A549 (cell line): ENCODE results near the gene SLAIN2. TPM values are rescaled to one million over a fixed set of nuclear protein-coding genes. Genes with fewer than 3 reads are reported as not detected.

ENCODE experiments used
- ATAC-seq, 2 experiments: fragments of 200-7000 bp in 1 of 2; fragments of >200 bp in 1 of 2; cut with Nextera tagmentation in 1 of 2; cut with Tn5 transposase in 1 of 2; 3 replicates each; pipeline versions ENCODE4 v1.8.0 to v1.9.1; 2018 to 2020; ENCODE audit warnings: mild to moderate bottlenecking in 1 of 2, moderate library complexity in 1 of 2
- CTCF ChIA-PET: fragments of 300-600 bp; sonication (Branson Sonifier 250); formaldehyde crosslinking; extraction: SDS; loops from one replicate; lab custom pipeline; 2021; ENCODE audit warnings: antibody characterized with exemption, inconsistent platforms; lab: Yijun Ruan, JAX
- POLR2A ChIA-PET: fragments of 350-600 bp; formaldehyde crosslinking; extraction: SDS; loops from one replicate; lab custom pipeline; 2021; ENCODE audit warnings: antibody characterized with exemption, inconsistent platforms; lab: Yijun Ruan, JAX
- DNase-seq, 2 experiments: peaks; one replicate each; pipeline versions ENCODE4 v3.0.0 to v3.0.0-alpha.2; 2011 to 2016; ENCODE audit warnings: low read depth in 1 of 2, low spot score in 1 of 2
- FAIRE-seq: peaks from 2 replicates; lab custom pipeline; 2011; peaks lifted over from hg19 to GRCh38; lab: Jason Lieb, UNC
- H3K27ac ChIP-seq, 2 experiments: fragments of >200 bp; sonication (Bioruptor Twin); formaldehyde crosslinking; 3 replicates each; pipeline ENCODE4 v1.5.1; 2016 to 2017
- H3K4me1 ChIP-seq: fragments of >200 bp; sonication (Bioruptor Twin); formaldehyde crosslinking; 3 replicates; pipeline ENCODE4 v1.6.1; 2016
- H3K4me2 ChIP-seq: fragments of >200 bp; sonication (Bioruptor Twin); formaldehyde crosslinking; 3 replicates; pipeline ENCODE4 v1.6.1; 2016
- H3K4me3 ChIP-seq: fragments of >200 bp; sonication (Bioruptor Twin); formaldehyde crosslinking; 3 replicates; pipeline ENCODE4 v1.5.1; 2016
- H3K9me3 ChIP-seq: fragments of >200 bp; sonication (Bioruptor Twin); formaldehyde crosslinking; 3 replicates; pipeline ENCODE4 v1.6.1; 2016
- BHLHE40 ChIP-seq: IDR thresholded peaks from 2 replicates; pipeline ENCODE4 v1.6.1; 2012; ENCODE audit warnings: low read depth, low read length, inconsistent platforms
- CBX2 ChIP-seq: fragments of 200-600 bp; sonication (generic); IDR thresholded peaks from 2 replicates; pipeline ENCODE4 v1.6.1; 2016; ENCODE audit warnings: low read depth, mild to moderate bottlenecking, borderline replicate concordance
- CBX8 ChIP-seq: fragments of 200-600 bp; sonication (generic); IDR thresholded peaks from 2 replicates; pipeline ENCODE4 v1.6.1; 2016
- EHF ChIP-seq: fragments of 250-450 bp; sonication (Bioruptor Pico); IDR thresholded peaks from 2 replicates; pipeline ENCODE4 v1.5.0; 2020; ENCODE audit warnings: mild to moderate bottlenecking
- EHMT2 ChIP-seq: fragments of 200-600 bp; sonication (generic); IDR thresholded peaks from 2 replicates; pipeline ENCODE4 v1.6.1; 2016; ENCODE audit warnings: antibody characterized with exemption, low read depth, mild to moderate bottlenecking, moderate library complexity
- EP300 ChIP-seq, 2 experiments: fragments of >200 bp; sonication (Bioruptor Twin); formaldehyde crosslinking; IDR thresholded peaks; 2 replicates in 1 of 2; 3 replicates in 1 of 2; pipeline ENCODE4 v1.6.1; 2016 to 2017
- ESRRA ChIP-seq: fragments of 150-350 bp; IDR thresholded peaks from 2 replicates; pipeline ENCODE4 v1.6.1; 2014; ENCODE audit warnings: mild to moderate bottlenecking, low read length, borderline replicate concordance
- FOSB ChIP-seq: fragments of 250-450 bp; sonication (Bioruptor Pico); IDR thresholded peaks from 2 replicates; pipeline ENCODE4 v1.5.0; 2020; ENCODE audit warnings: mild to moderate bottlenecking, moderate library complexity
- FOSL2 ChIP-seq, 2 experiments: fragments of 450-650 bp in 1 of 2; fragments of >200 bp in 1 of 2; sonication (Bioruptor Twin) in 1 of 2; formaldehyde crosslinking; IDR thresholded peaks; 2 replicates each; pipeline versions ENCODE4 v1.5.0 to v1.6.1; 2016 to 2020; ENCODE audit warnings: mild to moderate bottlenecking in 1 of 2, moderate library complexity in 1 of 2
- HDAC2 ChIP-seq: fragments of 200-600 bp; sonication (generic); IDR thresholded peaks from 2 replicates; pipeline ENCODE4 v1.6.1; 2016
- HEYL ChIP-seq: fragments of 250-450 bp; sonication (Bioruptor Pico); IDR thresholded peaks from 2 replicates; pipeline ENCODE4 v1.8.0; 2021; ENCODE audit warnings: mild to moderate bottlenecking, moderate library complexity
- HOXA7 ChIP-seq: fragments of 250-450 bp; sonication (Bioruptor Pico); IDR thresholded peaks from 2 replicates; pipeline ENCODE4 v1.5.0; 2020; ENCODE audit warnings: mild to moderate bottlenecking, moderate library complexity
- HOXB13 ChIP-seq: fragments of 250-450 bp; sonication (Bioruptor Pico); IDR thresholded peaks from 2 replicates; pipeline ENCODE4 v1.5.0; 2020; ENCODE audit warnings: low read depth, mild to moderate bottlenecking, moderate library complexity
- JUN ChIP-seq, 2 experiments: fragments of >200 bp; sonication (Bioruptor Twin); formaldehyde crosslinking; IDR thresholded peaks; 2 replicates in 1 of 2; 3 replicates in 1 of 2; pipeline ENCODE4 v1.6.1; 2016 to 2017
- JUNB ChIP-seq: fragments of >200 bp; sonication (Bioruptor Twin); formaldehyde crosslinking; IDR thresholded peaks from 2 replicates; pipeline ENCODE4 v1.6.1; 2016
- KDM5A ChIP-seq: fragments of 200-600 bp; sonication (generic); IDR thresholded peaks from 2 replicates; pipeline ENCODE4 v1.6.1; 2016; ENCODE audit warnings: antibody characterized with exemption, mild to moderate bottlenecking
- MAZ ChIP-seq: fragments of 150-350 bp; IDR thresholded peaks from 2 replicates; pipeline ENCODE4 v1.6.1; 2014; ENCODE audit warnings: antibody characterized with exemption, low read depth, low read length, borderline replicate concordance
- NPAS2 ChIP-seq: fragments of 250-450 bp; sonication (Bioruptor Pico); IDR thresholded peaks from 2 replicates; pipeline ENCODE4 v1.8.0; 2022; ENCODE audit warnings: mild to moderate bottlenecking, moderate library complexity, borderline replicate concordance
- PHF8 ChIP-seq: fragments of 200-600 bp; sonication (generic); IDR thresholded peaks from 2 replicates; pipeline ENCODE4 v1.6.1; 2016; ENCODE audit warnings: low read depth, mild to moderate bottlenecking, antibody characterized with exemption, moderate library complexity, borderline replicate concordance
- POLR2A ChIP-seq: IDR thresholded peaks from 2 replicates; pipeline ENCODE4 v1.6.1; 2012; ENCODE audit warnings: mild to moderate bottlenecking, low read length
- POLR2AphosphoS2 ChIP-seq: conservative IDR thresholded peaks from 2 replicates; pipeline ENCODE4 v1.6.1; 2012; ENCODE audit warnings: low read length, improper control_type of control experiment, inconsistent platforms
- ZC3H11A ChIP-seq: fragments of 450-650 bp; IDR thresholded peaks from 2 replicates; pipeline ENCODE4 v1.6.1; 2014; ENCODE audit warnings: antibody characterized with exemption, mild to moderate bottlenecking
- WGBS: methylation state at CpG from one replicate; pipeline ENCODE4 v1.1.6; 2017; ENCODE audit errors: missing lambda C conversion rate; 5-methylcytosine and 5-hydroxymethylcytosine counted together
- polyA plus RNA-seq, 4 experiments: library from polyadenylated mRNA; depleted of rRNA in 3 of 4; stranded (reverse); fragments of >200 nt; fragmentation: RNase III in 1 of 4; extraction: RNeasy Plus Mini Kit Qiagen cat#74134 plus additional on column Dnase treatment in 1 of 4; gene quantifications; 2 replicates in 3 of 4; 3 replicates in 1 of 4; pipeline ENCODE4 v1.2.3, GENCODE V29; 2011 to 2017
- TF ChIP-seq, protein P1 (sequence below): fragments of 250-450 bp; sonication (Bioruptor Pico); IDR thresholded peaks from 2 replicates; pipeline ENCODE4 v1.5.0; 2021; ENCODE audit warnings: mild to moderate bottlenecking, moderate library complexity, borderline replicate concordance
- TF ChIP-seq, protein P2 (sequence below): fragments of 150-350 bp; IDR thresholded peaks from 2 replicates; pipeline ENCODE4 v1.6.1; 2014; ENCODE audit warnings: low read depth, mild to moderate bottlenecking, low read length
- TF ChIP-seq, protein P3 (sequence below): fragments of >200 bp; sonication (Bioruptor Twin); formaldehyde crosslinking; IDR thresholded peaks from 3 replicates; pipeline ENCODE4 v1.6.1; 2016
- TF ChIP-seq, protein P4 (sequence below): fragments of 200-600 bp; sonication (generic); IDR thresholded peaks from 2 replicates; pipeline ENCODE4 v1.6.1; 2016; ENCODE audit warnings: antibody characterized with exemption, mild to moderate bottlenecking, moderate library complexity
- TF ChIP-seq, protein P5 (sequence below): fragments of 450-650 bp; IDR thresholded peaks from 2 replicates; pipeline ENCODE4 v1.6.1; 2014; ENCODE audit warnings: antibody characterized with exemption

Gene SLAIN2
- polyA plus RNA-seq, 2 of the 4 experiments (the other 2 are of a cell fraction) = 14.4 to 14.6 TPM

DNA sequence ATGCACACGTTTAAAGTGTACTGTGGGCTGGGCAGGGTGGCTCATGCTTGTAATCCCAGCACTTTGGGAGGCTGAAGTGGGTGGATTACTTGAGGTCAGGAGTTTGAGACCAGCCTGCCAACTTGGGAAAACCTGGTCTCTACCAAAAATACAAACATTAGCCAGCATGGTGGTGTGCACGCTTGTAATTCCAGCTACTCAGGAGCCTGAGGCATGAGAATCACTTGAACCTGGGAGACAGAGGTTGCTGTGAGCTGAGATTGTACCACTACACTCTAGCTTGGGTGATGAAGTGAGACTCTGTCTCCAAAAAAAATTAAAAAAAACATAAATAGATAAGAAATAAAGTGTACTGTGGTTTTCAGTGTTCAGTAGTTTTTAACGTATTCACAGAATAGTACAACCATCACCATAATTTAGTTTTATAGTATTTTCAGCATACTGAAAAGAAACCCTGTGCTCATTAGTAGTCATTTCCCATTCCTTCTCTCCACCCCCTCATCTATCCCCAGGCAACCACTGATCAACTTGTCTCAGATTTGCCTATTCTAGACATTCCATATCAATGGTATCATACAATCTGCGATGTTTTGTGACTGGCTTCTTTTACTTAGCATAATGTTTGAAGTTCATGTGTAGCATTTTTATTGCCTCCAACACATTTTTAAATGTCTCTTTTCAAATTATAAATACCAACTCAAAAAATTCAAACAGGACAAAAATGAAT is 19.1 kb downstream of the SLAIN2 start:
- Histone ChIP-seq H3K4me1 (peaks cover 19% of the 10 kb centered on the region), H3K4me3 (no peak overlapping the region), H3K27ac (no peak overlapping the region), H3K4me2 (peak overlapping the region; percentile 7; the same call in 1 of the 3 replicates), H3K9me3 (no peaks in the 10 kb centered on the region)
- ATAC-seq (peak in 1 of 2 experiments; percentile 52; a peak in 2 of 6 replicates), DNase-seq (no peak), FAIRE-seq (no peak)
- WGBS = 72% methylated on average over 4 of the region's 4 CpGs
- CTCF ChIA-PET = no interaction called here
- no peak for TF ChIP-seq MAZ
- no peak for TF ChIP-seq EHF (CRISPR knock-in tag)
- no peak for TF ChIP-seq JUN (IDR thresholded peaks at IDR 0.05)
- TF ChIP-seq BHLHE40 = no peak
- TF ChIP-seq PHF8 = no peak
- TF ChIP-seq EHMT2 = no peak
- TF ChIP-seq EP300 (IDR thresholded peaks at IDR 0.05) = no peak
- no peak for TF ChIP-seq FOSL2 (IDR thresholded peaks at IDR 0.05)
- no peak for TF ChIP-seq FOSL2 (CRISPR knock-in tag; IDR thresholded peaks at IDR 0.05)
- TF ChIP-seq, protein P1, sequence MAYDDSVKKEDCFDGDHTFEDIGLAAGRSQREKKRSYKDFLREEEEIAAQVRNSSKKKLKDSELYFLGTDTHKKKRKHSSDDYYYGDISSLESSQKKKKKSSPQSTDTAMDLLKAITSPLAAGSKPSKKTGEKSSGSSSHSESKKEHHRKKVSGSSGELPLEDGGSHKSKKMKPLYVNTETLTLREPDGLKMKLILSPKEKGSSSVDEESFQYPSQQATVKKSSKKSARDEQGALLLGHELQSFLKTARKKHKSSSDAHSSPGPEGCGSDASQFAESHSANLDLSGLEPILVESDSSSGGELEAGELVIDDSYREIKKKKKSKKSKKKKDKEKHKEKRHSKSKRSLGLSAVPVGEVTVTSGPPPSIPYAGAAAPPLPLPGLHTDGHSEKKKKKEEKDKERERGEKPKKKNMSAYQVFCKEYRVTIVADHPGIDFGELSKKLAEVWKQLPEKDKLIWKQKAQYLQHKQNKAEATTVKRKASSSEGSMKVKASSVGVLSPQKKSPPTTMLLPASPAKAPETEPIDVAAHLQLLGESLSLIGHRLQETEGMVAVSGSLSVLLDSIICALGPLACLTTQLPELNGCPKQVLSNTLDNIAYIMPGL (CRISPR knock-in tag) = no peak
- TF ChIP-seq, protein P2, sequence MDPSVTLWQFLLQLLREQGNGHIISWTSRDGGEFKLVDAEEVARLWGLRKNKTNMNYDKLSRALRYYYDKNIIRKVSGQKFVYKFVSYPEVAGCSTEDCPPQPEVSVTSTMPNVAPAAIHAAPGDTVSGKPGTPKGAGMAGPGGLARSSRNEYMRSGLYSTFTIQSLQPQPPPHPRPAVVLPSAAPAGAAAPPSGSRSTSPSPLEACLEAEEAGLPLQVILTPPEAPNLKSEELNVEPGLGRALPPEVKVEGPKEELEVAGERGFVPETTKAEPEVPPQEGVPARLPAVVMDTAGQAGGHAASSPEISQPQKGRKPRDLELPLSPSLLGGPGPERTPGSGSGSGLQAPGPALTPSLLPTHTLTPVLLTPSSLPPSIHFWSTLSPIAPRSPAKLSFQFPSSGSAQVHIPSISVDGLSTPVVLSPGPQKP = no peak
- TF ChIP-seq, protein P3, sequence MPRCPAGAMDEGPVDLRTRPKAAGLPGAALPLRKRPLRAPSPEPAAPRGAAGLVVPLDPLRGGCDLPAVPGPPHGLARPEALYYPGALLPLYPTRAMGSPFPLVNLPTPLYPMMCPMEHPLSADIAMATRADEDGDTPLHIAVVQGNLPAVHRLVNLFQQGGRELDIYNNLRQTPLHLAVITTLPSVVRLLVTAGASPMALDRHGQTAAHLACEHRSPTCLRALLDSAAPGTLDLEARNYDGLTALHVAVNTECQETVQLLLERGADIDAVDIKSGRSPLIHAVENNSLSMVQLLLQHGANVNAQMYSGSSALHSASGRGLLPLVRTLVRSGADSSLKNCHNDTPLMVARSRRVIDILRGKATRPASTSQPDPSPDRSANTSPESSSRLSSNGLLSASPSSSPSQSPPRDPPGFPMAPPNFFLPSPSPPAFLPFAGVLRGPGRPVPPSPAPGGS = no peak
- POLR2A ChIA-PET = no interaction called here

DNA sequence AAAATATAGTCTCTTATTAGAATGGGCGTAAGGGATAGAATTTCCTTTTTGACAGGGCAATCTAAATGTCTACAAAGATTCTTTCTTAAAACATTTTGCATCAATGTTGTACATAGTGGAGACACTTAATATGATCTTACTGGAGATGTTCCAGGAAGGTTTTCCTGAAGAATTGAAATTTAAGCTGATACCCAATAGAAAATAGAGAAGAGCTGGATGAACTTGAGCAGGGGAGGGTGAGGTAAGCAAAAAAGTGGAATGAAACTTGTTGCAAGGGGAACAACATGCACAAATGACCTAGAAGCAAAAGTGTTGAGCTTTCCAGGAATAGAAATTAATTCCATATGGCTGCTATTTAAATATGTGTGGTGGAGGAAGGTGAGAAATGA is 19.7 kb downstream of the SLAIN2 start:
- no peak for ATAC-seq
- CTCF ChIA-PET = no interaction called here
- POLR2A ChIA-PET = no interaction called here

DNA sequence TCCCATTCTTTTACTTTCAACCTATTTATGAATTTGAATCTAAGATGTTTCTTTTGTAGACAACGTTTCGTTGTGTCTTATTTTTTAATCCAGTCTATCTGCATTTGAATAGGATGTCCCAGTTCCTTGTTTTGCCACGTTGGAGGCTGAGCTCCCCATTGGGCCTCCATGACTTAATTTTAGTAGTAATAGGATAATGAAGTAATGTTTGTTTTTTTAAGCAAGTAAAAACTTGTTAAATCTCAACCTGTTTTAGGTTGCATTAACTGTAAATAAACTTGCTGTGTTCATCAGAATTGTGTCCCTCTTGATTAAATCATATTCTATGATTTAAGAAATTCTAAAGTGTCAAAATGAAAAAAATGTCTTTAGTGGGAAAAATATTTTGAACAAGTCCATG is 25.3 kb downstream of the SLAIN2 start:
- no peaks in the 10 kb centered on the region for H3K9me3 ChIP-seq
- no peak overlapping the region for H3K4me2 ChIP-seq
- FAIRE-seq = no peak
- WGBS = 76% methylated on average over 3 of the region's 3 CpGs
- ATAC-seq = no peak
- CTCF ChIA-PET = no interaction called here
- POLR2A ChIA-PET = no interaction called here
- no peak for DNase-seq
- no peak overlapping the region for H3K4me3 ChIP-seq
- H3K27ac ChIP-seq = no peak overlapping the region
- H3K4me1 ChIP-seq = peaks cover 18% of the 10 kb centered on the region
- no peak for TF ChIP-seq HEYL (CRISPR knock-in tag)
- TF ChIP-seq, protein P4, sequence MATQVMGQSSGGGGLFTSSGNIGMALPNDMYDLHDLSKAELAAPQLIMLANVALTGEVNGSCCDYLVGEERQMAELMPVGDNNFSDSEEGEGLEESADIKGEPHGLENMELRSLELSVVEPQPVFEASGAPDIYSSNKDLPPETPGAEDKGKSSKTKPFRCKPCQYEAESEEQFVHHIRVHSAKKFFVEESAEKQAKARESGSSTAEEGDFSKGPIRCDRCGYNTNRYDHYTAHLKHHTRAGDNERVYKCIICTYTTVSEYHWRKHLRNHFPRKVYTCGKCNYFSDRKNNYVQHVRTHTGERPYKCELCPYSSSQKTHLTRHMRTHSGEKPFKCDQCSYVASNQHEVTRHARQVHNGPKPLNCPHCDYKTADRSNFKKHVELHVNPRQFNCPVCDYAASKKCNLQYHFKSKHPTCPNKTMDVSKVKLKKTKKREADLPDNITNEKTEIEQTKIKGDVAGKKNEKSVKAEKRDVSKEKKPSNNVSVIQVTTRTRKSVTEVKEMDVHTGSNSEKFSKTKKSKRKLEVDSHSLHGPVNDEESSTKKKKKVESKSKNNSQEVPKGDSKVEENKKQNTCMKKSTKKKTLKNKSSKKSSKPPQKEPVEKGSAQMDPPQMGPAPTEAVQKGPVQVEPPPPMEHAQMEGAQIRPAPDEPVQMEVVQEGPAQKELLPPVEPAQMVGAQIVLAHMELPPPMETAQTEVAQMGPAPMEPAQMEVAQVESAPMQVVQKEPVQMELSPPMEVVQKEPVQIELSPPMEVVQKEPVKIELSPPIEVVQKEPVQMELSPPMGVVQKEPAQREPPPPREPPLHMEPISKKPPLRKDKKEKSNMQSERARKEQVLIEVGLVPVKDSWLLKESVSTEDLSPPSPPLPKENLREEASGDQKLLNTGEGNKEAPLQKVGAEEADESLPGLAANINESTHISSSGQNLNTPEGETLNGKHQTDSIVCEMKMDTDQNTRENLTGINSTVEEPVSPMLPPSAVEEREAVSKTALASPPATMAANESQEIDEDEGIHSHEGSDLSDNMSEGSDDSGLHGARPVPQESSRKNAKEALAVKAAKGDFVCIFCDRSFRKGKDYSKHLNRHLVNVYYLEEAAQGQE = no peak
- TF ChIP-seq PHF8 = no peak
- no peak for TF ChIP-seq CBX2
- TF ChIP-seq EP300 (IDR thresholded peaks at IDR 0.05) = no peak
- no peak for TF ChIP-seq POLR2AphosphoS2
- TF ChIP-seq CBX8 = no peak
- no peak for TF ChIP-seq NPAS2 (CRISPR knock-in tag)
- TF ChIP-seq HDAC2 = no peak
- no peak for TF ChIP-seq JUNB
- TF ChIP-seq KDM5A = no peak

More for the DNA sequence above, 19.7 kb downstream of the SLAIN2 start:
- Histone ChIP-seq H3K4me2 (peak overlapping the region; percentile 7; the same call in 1 of the 3 replicates), H3K4me1 (peaks cover 19% of the 10 kb centered on the region), H3K9me3 (no peaks in the 10 kb centered on the region)
- FAIRE-seq = no peak
- TF ChIP-seq POLR2A (no peak), CBX2 (no peak), FOSB (no peak), HOXA7 (no peak), ESRRA (no peak), ZC3H11A (no peak), HOXB13 (CRISPR knock-in tag) (no peak)
- TF ChIP-seq, protein P5, sequence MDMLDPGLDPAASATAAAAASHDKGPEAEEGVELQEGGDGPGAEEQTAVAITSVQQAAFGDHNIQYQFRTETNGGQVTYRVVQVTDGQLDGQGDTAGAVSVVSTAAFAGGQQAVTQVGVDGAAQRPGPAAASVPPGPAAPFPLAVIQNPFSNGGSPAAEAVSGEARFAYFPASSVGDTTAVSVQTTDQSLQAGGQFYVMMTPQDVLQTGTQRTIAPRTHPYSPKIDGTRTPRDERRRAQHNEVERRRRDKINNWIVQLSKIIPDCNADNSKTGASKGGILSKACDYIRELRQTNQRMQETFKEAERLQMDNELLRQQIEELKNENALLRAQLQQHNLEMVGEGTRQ = no peak
- TF ChIP-seq, all 56 proteins: peak for 0
- H3K27ac ChIP-seq = no peak overlapping the region
- no peak for DNase-seq
- no peak overlapping the region for H3K4me3 ChIP-seq
- WGBS = 97% methylated on average over 1 of the region's 1 CpG
